Activated T-cell treated with anti-CD3 and anti-CD28 coated beads, Interleukin-2, amount 50 U/mL, for 1 hour (primary cell): Measurements from ENCODE around the gene ASPDH.

Experiments
- DNase-seq: peaks from one replicate; pipeline ENCODE4 v3.0.0-alpha.2; 2020

ASPDH gene

DNA sequence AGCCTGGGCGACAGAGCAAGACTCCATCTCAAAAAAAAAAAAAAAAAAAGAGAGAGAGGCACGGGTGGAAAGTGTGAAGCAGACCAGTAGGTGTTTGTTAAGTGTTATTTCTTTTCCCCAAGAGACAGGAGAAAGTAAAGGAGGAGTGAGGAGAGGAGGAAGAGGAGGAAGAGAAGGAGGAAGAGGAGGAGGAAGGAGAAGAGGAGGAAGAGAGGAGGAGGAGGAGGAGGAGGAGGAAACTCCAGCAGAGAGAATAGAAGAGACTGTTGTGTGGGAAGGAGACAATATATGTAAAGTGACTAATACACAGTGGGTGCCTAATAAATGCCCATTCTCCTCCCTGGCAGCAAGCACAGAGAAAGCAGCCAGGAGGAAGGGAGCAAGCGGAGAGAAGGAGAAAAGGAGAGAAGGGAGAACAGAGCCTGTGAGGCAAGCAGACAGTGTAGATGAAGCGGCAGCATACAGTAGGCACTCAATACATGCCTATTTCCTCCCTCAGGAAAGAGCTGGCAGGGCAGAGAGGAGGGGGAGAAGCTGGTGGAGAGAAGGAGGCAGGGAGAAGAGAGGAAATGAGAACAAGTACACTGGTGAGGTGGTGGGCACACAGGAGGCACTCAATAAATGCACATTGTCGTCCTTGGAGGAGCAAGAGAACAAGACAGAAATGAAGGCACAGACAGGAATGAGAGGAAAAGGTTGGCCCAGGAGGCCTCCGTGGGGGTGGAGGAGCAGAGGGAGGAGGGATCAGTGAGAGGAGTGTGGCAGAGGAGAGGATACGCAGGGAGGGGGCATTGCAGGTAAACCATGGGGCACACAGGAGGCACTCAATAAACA is 19.3 kb downstream of the ASPDH start:
- no peak for DNase-seq

DNA sequence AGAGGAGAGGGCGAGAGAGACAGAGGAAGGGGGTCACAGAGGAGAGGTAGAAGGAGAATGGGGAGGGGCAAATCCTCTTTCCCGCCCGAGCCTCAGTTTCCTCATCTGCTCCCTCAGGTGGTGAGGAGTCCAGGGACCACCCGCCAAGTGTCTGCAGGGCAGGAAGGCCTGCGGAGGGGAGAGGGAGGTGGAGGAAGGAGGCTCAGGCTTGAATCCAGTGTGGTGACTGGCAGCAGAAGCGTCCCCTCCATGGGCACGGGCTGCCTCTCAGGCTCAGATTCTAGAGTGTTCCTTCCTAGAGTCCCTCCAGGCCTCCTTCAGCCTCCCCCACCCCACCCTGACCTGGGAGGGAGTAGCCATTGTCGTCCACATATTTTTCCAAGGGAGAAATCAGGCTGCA is 20.5 kb downstream of the ASPDH start:
- no peak for DNase-seq

DNA sequence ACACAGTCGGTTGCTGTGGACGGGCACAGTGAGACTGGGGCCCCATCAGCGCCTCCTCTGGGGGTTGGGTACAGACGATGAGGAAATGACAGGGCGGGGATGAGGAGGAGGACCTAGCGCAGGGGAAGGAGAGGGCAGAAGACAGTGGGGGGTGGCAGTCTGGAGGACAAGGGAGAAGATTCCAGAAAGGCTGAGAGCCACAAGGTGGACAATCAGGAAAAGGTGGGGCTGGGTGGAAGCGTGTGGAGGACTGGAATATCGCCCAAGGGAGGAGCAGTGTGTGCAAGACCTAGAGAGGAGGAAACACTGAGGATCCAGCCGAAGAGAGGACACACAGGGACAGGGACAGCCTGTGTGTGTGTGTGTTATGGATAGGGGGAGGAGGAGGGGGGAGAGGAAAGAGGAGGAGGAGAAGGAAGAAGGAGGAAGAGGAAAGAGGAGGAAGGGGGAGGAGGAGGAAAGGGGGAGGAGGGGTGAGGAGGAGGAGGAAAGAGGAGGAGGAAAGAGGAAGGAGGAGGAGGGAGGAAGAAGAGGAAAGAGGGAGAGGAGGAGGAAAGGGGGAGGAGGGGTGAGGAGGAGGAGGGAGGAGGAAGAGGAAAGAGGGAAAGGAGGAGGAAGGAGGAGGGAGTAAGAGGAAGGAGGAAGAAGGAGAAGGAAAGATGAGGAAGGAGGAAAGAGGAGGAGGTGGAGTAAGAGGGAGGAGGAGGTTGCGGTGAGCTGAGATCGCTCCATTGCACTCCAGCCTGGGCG is 21.2 kb downstream of the ASPDH start:
- no peak for DNase-seq

DNA sequence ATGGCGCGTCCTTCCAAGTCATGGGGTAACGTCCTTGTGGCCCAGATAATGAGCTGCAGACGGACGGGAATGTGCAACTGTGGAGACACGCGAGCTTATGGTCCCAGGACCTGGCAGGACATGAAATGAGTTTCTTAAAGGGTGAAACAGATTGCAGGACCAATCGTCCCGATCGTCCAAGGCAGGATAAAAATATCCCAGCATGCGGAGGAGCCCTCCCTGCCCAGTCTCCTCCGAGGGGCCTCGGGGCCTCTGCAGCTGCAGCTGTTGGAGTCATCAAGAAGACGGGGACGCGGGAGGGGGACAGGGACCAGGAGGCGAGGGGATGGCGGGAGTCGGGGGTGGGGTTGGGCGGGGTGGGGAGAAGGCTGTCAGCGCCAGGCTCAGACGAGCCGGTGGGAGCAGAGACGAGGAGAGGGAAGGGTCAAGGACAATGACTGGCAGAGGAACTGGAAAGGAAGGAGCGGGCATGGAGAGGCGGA is 22.7 kb downstream of the ASPDH start:
- DNase-seq: no peak

DNA sequence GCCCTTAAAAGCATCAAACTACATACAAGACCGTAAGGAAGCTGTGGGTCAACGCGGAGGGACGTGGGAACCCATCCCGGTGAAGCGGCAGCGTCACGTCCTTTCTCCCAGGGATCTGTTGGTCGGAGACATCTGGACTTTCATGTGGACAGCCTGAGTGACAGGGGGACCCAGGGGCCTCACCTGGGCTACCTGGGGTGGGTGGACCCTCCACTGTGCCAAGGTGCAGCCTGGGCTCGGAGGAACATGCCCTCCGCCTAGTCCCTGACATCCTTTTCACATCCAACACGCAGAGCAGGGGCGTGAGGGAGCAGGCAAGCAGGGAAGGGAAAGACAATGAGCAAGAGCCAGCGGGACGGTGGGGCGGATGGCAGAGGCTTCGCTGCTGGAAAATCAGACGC is 23.3 kb downstream of the ASPDH start:
- no peak for DNase-seq

DNA sequence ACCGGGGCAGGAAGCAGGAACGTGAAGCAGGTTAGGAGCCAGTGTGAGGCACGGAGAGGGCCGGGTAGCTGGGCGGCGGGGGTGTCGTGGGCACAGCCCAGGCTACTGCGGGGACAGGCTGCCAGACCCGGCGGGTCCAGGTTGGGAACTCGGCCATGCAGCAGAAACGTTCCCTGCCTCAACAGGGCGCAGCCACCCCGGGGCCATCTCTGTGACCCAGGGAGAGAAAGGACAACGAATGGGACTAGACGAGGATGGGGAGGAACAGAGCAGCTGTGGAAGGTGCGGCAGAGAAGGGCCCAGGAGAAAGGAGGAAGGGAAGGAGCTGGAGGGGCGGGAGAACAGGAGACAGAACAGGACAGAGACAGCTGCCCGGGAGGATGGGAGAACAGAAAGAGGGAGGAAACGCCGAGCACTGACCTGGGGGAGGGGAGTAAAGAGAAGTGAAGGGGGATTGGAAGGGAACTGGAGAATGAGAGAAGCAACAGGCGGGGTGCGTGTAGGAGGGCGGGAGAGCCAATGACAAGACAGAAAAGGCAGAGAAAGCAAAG is 24.2 kb downstream of the ASPDH start:
- DNase-seq: no peak

DNA sequence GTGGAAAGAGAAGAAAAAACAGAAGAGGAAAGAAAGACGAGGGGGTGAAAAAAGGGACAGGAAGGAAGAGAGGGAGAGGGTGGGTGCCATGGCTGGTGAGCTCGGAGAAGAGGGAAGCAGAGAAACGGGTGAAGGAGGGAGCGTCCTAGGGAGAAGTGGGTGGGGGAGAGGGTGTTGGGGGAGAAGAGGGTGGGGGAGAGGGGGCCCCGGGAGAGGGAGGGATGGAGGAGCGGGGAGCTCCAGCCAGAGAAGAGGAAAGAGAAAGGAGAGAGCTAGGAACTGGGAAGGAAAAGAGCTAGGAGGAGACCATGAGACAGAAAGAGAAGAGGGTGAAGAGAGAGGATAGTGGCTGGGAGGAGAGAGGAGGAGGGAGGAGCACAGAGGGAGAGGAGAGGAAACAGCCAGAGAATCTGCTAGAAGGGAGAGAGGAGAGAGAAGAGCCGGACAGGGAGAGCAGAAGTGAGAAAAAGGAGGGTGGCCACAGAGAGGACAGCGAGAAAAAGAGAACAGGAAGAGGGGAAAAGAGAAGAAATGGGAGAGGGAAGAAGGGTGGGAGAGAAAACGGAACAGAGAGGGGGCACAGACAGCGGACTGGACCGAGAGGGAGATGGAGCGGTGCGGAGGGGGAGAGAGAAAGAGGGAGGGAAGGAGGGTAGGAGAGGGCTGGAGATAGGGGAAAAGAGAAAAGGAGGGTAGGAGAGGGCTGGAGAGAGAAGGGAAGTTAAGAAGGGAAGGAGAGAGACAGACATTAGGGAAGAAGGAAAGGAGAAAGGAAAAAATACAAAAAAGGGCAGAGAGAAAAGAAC is 25.1 kb downstream of the ASPDH start:
- DNase-seq: no peak

DNA sequence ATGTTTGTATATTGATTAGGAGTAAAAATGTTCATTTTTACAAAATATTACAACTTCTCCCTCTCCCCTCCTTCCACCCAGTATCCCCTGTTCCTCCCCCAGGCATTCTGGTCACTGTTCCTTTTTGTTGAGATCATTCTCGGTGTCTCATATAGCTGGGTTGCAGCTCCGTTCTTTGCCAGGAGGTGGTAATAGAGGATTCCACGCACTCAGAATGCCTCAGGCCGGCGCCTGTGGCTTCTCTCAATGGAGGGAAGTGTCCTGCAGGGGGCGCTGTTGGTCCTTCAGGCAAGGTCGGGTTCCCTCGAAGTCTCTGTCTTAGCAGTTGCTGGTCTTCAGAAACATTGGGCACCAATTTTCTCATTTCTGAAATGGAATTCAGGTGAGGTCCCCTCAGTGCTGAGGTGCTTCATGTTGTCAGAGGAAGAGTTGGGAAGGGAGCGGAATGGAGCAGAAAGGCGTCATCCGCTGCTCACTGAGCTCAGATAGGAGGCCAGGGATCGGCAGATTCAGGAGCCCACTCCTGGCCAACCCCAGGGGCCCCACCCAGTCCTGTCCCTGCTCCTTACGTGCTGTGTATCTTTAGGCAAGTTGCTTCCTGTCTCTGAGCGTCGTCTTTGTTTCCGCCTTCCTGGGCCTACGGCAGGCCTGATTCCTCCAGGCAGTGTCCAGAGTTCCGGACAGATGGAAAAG is 26.7 kb downstream of the ASPDH start:
- DNase-seq: peak; percentile 59

DNA sequence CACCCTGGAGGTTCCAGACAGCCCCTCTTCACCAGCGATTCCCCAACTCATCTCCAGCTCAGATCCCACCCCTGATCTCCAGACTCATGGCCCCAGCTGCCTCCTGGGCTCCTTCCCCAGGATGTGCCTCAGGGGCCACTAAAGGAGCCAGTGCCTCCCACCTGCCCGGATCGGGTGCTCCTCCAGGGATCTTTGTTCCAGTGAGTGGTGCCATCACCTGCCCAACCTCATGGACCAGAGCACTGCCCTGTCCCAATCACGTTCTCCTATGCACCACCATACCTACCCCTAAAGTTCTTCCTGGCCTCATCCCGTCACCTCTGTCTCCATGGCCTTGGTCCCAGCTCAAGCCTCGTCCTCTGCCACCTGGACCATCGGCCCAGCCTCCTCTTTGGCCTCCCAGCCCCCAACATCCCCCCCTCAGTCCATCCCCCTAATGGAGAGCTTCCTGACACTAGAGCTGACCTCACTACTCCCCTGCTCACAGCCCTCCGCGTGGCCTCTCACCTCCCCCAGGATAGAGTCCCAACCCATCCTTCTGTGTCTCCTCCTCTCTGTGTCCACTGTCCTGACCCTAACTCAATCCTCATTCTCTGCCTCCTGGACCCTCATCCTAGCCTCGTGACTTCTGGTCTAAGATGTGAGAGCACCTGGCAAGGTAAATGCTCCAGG is 28.3 kb downstream of the ASPDH start:
- DNase-seq: no peak

DNA sequence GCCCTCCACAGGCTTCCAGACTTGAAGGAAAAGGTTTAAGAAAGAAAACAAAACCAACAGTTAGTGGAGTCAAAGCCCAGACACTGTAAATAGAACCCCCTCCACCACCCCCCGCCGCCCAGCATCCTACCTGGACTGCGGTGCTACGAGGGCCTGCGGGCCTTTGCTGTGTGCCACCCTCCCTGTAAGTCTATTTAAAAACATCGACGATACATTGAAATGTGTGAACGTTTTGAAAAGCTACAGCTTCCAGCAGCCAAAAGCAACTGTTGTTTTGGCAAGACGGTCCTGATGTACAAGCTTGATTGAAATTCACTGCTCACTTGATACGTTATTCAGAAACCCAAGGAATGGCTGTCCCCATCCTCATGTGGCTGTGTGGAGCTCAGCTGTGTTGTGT is 30.8 kb downstream of the ASPDH start:
- DNase-seq: no peak

DNA sequence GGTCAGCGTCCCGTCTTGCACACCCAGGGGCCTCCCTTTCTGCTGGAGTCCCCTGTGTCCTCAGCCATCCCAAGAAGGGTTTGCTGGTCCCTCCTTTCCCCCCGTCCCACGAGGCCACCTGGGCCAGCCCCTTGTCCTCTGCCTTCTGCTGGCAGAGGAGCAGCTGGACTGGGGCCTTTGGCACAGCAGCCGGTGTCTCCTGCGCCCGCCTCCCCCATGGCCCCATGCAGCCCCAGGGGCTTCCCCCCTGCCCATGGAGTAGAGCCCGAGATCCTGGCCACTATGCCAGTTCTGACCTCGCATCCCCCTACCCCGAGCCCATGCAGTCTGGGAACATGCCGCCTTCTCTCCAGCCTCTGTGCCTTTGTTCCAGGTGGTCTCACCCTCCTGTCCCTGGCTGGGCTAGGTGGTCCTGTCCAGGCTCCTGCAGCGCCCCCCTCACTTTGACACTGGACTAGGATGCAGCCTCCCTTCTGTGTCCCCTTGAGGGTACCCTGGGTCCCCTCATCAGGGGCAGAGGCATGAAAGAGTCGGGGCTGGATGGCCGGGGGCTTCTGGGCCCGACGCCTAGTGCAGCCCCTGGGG is 31.4 kb downstream of the ASPDH start:
- no peak for DNase-seq

DNA sequence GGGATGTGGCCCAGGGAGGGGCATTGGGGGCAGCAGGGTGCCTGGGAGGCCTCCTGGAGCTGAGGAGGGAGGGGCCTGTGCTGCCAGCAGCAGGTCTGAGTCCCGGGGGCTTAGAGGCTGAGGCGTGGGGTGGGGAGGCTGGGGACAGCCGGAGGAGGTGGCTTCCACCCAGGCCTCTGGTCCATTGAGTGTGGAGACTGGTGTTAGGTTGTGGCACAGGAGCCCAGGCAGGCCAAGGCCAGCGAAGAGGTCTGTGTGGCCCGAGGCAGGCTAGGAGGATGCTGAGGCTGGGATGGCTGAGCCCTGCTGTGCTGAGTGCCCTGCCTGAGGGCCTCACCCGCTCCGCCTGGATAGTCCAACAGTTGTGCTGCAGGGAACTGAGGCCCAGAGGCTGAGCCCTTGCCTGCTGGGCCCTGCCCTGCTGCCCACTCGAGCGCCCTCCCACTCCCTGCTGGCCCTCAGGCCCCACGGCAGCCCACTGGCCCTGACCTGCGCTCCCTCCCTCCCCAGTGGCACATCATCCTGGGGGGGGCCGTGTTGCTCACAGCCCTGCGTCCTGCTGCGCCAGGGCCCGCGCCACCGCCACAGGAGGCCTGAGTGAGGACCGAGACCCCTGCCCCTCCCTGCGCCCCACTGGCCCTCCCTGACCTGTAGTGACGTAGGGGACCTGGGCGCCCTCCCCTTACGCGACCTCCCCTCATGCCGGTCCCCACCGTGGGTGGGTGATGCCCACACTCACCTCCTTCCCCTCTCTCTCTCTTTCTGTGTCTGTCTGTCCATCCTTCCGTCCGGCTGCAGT is 32.2 kb downstream of the ASPDH start:
- no peak for DNase-seq

DNA sequence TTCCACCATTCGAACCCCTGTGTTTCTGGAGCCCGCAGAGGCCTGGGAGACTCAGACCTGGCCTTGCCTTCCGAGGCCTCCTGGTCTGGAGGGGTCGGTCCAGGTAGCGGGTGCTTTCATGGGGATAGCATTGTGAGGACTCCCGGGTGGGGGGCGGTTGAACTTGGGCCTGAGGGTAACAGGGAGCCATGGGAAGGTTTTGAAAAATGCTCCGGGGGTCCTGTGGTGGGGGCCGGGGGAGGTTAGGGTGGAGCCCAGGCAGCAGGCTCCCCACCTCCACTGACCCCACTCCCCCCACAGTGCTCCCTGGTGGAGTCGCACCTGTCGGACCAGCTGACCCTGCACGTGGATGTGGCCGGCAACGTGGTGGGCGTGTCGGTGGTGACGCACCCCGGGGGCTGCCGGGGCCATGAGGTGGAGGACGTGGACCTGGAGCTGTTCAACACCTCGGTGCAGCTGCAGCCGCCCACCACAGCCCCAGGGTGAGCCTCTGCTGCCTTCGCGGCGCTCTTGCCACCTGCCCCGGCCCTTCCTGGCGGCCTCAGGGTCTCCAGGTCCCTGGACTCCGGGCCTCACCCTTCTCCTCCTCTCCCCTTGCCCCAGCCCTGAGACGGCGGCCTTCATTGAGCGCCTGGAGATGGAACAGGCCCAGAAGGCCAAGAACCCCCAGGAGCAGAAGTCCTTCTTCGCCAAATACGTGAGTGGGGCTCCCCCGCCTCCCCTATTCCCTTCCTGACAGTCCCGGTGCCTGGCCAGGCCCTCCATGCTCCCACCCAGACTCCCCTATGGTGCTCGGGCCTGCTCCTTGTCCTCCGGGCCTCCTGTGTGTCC is 33.2 kb downstream of the ASPDH start:
- DNase-seq: no peak

DNA sequence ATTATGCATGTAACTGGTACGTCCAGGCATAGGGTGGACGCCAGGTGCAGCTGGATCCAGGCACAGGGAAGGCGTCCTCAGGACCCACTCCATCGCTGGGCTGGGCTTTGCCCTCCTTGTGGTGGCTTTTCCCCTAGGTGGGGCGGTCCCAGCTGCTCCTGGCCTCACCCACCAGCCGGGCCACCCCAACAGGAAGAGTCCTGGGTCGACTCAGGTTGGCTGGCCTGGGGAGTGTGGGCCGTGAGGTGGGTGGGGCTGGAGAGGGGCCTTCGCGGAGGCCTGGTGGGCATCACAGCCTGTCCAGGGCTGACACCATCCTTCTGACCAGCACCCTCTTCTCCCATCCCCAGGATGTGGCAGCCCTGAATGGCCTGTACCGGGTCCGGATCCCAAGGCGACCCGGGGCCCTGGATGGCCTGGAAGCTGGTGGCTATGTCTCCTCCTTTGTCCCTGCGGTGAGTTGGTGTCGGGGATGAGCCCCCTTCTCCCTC is 33.9 kb downstream of the ASPDH start:
- DNase-seq: no peak

DNA sequence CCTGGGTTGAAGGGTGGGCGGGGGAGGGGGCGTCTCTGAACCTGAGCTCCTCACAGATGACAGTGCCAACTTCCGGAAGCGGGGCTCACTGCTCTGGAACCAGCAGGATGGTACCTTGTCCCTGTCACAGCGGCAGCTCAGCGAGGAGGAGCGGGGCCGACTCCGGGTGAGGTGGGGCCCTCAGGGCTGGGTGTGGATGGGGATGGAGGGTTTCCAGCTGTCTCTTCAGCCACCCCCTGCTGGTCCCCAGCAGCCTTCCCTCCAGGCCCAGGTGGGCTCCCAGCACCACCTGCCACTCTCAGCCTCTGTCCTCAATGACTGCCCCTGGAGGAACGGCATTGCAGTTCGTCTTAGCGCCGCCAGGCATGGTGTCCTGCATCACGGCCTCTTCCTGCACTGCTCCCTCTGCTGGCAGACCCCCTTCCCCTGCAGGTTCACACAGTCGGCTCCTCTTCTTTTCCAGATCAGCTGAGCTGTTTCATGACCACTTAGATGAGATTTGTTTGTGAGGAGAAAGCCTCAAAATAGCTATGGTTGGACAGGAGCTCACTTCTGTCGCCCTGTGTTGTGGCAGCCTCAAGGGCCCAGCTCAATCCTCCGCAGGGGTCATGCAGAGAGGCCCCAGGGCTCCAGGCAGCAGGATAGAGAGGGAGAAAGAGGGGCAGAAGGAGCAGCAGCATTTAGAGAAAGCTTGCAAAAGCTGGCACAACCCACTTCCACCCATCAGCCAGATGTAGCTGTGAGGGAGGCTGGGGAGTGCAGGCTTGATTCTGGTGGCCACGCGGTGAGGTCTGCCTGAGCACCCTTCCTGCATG is 34.6 kb downstream of the ASPDH start:
- DNase-seq: no peak

DNA sequence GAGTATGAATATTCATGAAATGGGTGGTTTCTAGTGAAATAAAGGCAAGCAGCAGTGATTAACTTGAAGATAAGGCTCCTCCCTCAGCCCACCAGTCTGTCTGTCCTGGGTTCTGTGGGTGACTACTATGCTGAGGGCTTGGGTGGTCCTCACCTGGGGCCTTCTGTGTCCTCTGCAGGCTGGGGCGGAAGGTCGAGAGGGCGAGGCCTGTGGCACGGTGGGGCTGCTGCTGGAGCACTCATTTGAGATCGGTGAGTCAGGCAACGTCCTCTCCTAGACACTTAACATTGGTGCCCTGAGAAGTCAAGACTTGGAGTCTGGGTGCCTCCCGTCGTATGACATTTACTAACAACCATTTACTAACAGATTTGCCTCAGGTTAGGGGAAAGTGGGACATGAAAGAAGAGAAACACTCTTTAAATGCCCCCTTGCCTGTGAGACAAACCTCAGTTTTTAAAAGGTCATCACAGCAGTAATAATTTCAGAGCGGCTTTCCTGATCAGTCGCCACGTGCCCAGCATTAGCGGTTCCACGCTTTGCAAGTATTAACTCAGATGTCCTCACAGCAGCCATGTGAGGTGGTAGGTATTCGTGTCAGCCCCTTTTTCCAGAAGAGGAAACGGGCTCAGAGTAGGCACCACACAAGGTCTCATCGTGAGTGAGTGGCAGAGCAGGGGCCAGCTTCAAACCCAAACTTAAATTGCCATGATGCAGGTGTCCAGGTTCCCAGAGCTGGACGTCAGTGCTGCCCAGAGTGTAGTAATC is 35.8 kb downstream of the ASPDH start:
- DNase-seq: no peak

DNA sequence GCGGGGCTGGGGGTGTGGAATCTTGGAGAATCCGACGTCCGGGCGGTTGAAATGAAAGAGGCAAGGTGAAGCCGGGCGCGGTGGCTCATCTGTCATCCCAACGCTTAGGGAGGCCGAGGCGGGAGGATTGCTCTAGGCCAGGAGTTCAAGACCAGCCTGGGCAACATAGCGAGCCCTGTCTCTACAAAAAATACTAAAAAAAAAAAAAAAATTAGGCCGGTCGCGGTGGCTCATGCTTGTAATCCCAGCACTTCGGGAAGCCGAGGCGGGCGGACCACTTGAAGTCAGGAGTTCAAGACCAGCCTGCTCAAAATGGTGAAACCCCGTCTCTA is 36.8 kb downstream of the ASPDH start:
- no peak for DNase-seq
